ENCODE results near the gene NUP188.
"Not testable (repeated sequence)": the region's sequence is repeated elsewhere in the genome, so short reads cannot be mapped to it uniquely, and the experiment has no call there.

The NUP188 gene

GRCh38 chr9:129028192-129028966, 80.9 kb downstream of the NUP188 start, which contains the start of gene SH3GLB2:
SH3GLB2 (minus strand) TSS chr9:129028331; CDS start chr9:129028154, 177 bp downstream.
- peak; percentile 93 for DNase-seq (ENCODE audit: low spot score)

GRCh38 chr9:129030191-129030590, 82.7 kb downstream of the NUP188 start:
- no peak for DNase-seq (ENCODE audit: low spot score)

- no peak for DNase-seq (ENCODE audit: low spot score)
Observed at GRCh38 chr9:129031514-129031913, 84.0 kb downstream of the NUP188 start.

- DNase-seq (ENCODE audit: low spot score), result no peak
Observed at GRCh38 chr9:129032541-129033159, 85.2 kb downstream of the NUP188 start.

GRCh38 chr9:129033216-129033615, 85.7 kb downstream of the NUP188 start:
- no peak for DNase-seq (ENCODE audit: low spot score)

- DNase-seq (ENCODE audit: low spot score), result not testable (repeated sequence)
Observed at GRCh38 chr9:129035838-129036237, 88.3 kb downstream of the NUP188 start.

- DNase-seq (ENCODE audit: low spot score), result peak; percentile 97
Observed at GRCh38 chr9:129036241-129036922, 88.9 kb downstream of the NUP188 start, which contains the start of gene MIGA2. MIGA2 (plus strand) TSS chr9:129036626; CDS start chr9:129040595, 3,969 bp downstream.

- no peak for DNase-seq (ENCODE audit: low spot score)
Observed at GRCh38 chr9:129036923-129037766, 89.6 kb downstream of the NUP188 start.

- DNase-seq (ENCODE audit: low spot score), result no peak
Observed at GRCh38 chr9:129037767-129038098, 90.2 kb downstream of the NUP188 start.

- no peak for DNase-seq (ENCODE audit: low spot score)
Observed at GRCh38 chr9:129038109-129038852, 90.8 kb downstream of the NUP188 start.

GRCh38 chr9:129040113-129040643, 92.7 kb downstream of the NUP188 start:
- DNase-seq (ENCODE audit: low spot score), result no peak

- DNase-seq (ENCODE audit: low spot score), result no peak
Observed at GRCh38 chr9:129042016-129042415, 94.5 kb downstream of the NUP188 start.

GRCh38 chr9:129052592-129052991, 105.1 kb downstream of the NUP188 start:
- DNase-seq (ENCODE audit: low spot score), result no peak

- no peak for DNase-seq (ENCODE audit: low spot score)
Observed at GRCh38 chr9:129053020-129053419, 105.5 kb downstream of the NUP188 start.

- no peak for DNase-seq (ENCODE audit: low spot score)
Observed at GRCh38 chr9:129054163-129054851, 106.8 kb downstream of the NUP188 start.

Measured in CD4-positive, alpha-beta T cell treated with Interleukin-2 at 100 ng/mL for 4 hours (primary cell).